Smooth muscle cell (in vitro differentiated cells): ENCODE measurements around the gene SLX1B. TPM values are rescaled to one million over a fixed set of nuclear protein-coding genes. Genes with fewer than 3 reads are reported as not detected.
"Not testable (repeated sequence)": the region's sequence is repeated elsewhere in the genome, so short reads cannot be mapped to it uniquely, and the experiment has no call there.

Experiments
- DNase-seq: peaks from one replicate; lab custom pipeline; 2025; ENCODE audit not compliant: unreplicated experiment; lab: John Stamatoyannopoulos, UW
- H2AFZ ChIP-seq: fragments of 200-600 bp; sonication (generic); 2 replicates; pipeline ENCODE4 v1.6.0; 2016; ENCODE audit warnings: antibody characterized with exemption, low read depth, mild to moderate bottlenecking
- H3F3A ChIP-seq: fragments of 200-600 bp; sonication (generic); 2 replicates; pipeline ENCODE4 v1.6.0; 2017; ENCODE audit warnings: antibody characterized with exemption, low read depth
- H3K27ac ChIP-seq: fragments of 200-600 bp; sonication (generic); 2 replicates; pipeline ENCODE4 v1.5.1; 2016; ENCODE audit warnings: low read depth, mild to moderate bottlenecking
- H3K27me3 ChIP-seq: fragments of 200-600 bp; sonication (generic); 2 replicates; pipeline ENCODE4 v1.6.1; 2016; ENCODE audit warnings: low read depth, mild to moderate bottlenecking
- H3K36me3 ChIP-seq: fragments of 200-600 bp; sonication (generic); 2 replicates; pipeline ENCODE4 v1.5.1; 2016; ENCODE audit warnings: low read depth
- H3K4me1 ChIP-seq: fragments of 200-600 bp; sonication (generic); 2 replicates; pipeline ENCODE4 v1.5.1; 2016; ENCODE audit warnings: low read depth
- H3K4me2 ChIP-seq: fragments of 200-600 bp; sonication (generic); 2 replicates; pipeline ENCODE4 v1.6.0; 2016; ENCODE audit warnings: mild to moderate bottlenecking
- H3K4me3 ChIP-seq: fragments of 200-600 bp; sonication (generic); 2 replicates; pipeline ENCODE4 v1.5.1; 2016; ENCODE audit warnings: mild to moderate bottlenecking
- H3K79me2 ChIP-seq: fragments of 200-600 bp; sonication (generic); 2 replicates; pipeline ENCODE4 v1.6.0; 2016; ENCODE audit warnings: low read depth, mild to moderate bottlenecking
- H3K9ac ChIP-seq: fragments of 200-600 bp; sonication (generic); 2 replicates; pipeline ENCODE4 v1.6.0; 2016; ENCODE audit warnings: low read depth
- H3K9me3 ChIP-seq: fragments of 200-600 bp; sonication (generic); replicated peaks from 2 replicates; pipeline ENCODE4 v1.5.1; 2016; ENCODE audit warnings: low read depth
- H4K20me1 ChIP-seq: fragments of 200-600 bp; sonication (generic); 2 replicates; pipeline ENCODE4 v1.6.0; 2016; ENCODE audit warnings: low read depth
- WGBS: methylation state at CpG from one replicate; pipeline ENCODE4 v1.1.7; 2016; ENCODE audit warnings: low lambda C conversion rate; 5-methylcytosine and 5-hydroxymethylcytosine counted together
- polyA plus RNA-seq: library from polyadenylated mRNA; unstranded; fragments of >200 nt; fragmentation: Nextera tagmentation; extraction: Ambion mirVana; gene quantifications from 2 replicates; pipeline ENCODE4 v1.2.1, GENCODE V29; 2016
- total RNA-seq: library from RNA; depleted of rRNA; stranded (reverse); fragments of >200 nt; gene quantifications from 2 replicates; pipeline ENCODE4 v1.2.3, GENCODE V29; 2014

Gene SLX1B
- total and polyA plus RNA-seq, 2 experiments from 2014 or later, result 6.5 to 17.3 TPM

DNA sequence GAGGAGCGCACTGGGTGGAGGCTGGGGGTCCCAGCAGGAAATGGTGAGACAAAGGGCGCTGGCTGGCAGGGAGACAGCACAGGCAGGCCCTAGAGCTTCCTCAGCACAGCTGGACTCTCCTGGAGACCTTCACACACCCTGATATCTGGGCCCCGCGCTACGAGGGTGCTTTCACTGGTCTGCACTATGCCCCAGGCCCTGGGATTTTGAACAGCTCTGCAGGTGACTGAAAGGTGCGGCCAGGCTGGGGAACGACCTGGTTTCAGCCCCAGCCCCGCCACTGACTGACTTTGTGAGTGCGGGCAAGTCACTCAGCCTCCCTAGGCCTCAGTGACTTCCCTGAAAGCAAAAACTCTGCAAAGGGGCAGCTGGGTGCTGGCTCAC lies 6.3 kb downstream of the SLX1B start:
- not testable (repeated sequence) for H3F3A ChIP-seq, H3K9ac ChIP-seq, H2AFZ ChIP-seq, DNase-seq, H3K4me3 ChIP-seq, H3K36me3 ChIP-seq, H3K27me3 ChIP-seq, H3K27ac ChIP-seq, H3K4me2 ChIP-seq, H3K79me2 ChIP-seq, H3K4me1 ChIP-seq, H4K20me1 ChIP-seq, H3K9me3 ChIP-seq
- no CpG with 5 or more reads among the region's 9 CpGs for WGBS

DNA sequence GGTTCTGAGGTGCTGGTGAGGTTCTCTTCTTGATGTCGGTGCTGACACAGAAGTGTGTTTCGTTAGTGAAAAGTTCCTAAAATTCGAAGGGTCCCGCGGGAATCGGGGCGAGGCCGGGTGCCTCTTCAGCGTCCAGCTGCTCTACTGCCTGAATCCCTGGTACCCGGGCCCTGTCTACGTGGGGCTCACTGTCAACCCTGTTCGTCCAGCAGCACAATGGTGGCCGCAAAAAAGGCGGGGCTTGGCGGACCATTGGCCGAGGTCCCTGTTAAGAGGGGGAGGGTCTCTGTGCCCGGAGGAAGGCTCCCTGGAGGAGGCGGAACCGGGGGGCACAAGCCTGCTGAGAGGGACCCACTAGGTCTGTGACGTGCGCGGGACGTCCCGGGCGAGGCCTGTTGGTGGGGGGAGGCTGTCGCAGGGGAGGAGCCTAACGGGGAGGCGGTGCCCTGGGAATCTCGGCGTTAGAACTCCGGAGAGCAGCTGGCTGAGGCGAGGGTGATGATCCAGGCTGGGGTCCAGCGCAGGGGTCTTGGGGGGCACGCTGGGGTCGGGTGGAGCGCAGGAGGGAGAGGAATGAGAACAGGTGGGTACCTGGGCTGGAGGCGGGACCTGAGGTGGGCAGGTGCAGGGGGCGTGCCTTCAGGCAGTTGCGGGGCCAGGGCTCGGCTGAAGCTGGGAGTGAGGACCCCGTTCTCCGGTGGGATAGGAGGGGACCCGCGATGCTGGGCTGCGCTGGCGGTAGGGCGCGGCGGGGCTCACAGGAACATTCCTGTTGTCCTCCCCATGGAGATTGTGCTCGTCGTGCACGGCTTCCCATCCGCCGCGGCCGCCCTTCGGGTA lies 11.9 kb downstream of the SLX1B start:
- H3K27ac ChIP-seq, H3K4me2 ChIP-seq, H3K79me2 ChIP-seq, H3K9me3 ChIP-seq, H3K4me3 ChIP-seq, H3F3A ChIP-seq, H3K4me1 ChIP-seq, DNase-seq, H3K27me3 ChIP-seq, H3K9ac ChIP-seq, H2AFZ ChIP-seq, H4K20me1 ChIP-seq, H3K36me3 ChIP-seq: not testable (repeated sequence)
- WGBS, result no CpG with 5 or more reads among the region's 57 CpGs

DNA sequence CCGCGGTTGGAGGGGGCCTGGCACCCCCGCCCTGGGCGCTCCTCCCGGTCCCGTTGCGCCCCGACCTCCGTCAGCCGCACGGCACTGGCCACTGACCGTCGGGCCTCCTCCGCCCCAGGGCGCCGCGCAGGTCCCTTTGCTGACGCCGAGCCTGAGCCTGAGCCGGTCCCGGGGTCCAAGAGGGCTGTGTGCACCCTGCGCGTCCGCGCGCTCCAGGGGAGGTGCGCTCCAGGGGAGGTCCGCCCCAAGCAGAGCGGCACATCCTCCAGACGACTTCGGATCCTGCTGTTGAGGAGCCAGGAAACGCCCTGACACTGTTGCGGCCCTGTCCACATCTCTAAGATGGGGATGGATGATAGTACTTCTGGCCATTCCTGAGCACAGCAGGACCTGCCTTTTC lies 12.6 kb downstream of the SLX1B start:
- not testable (repeated sequence) for H3K79me2 ChIP-seq, H3K9ac ChIP-seq, DNase-seq, H4K20me1 ChIP-seq, H3K4me2 ChIP-seq, H3K27me3 ChIP-seq, H2AFZ ChIP-seq, H3K4me3 ChIP-seq, H3K27ac ChIP-seq, H3K36me3 ChIP-seq, H3K4me1 ChIP-seq, H3K9me3 ChIP-seq, H3F3A ChIP-seq
- whole genome bisulfite sequencing, result no CpG with 5 or more reads among the region's 33 CpGs

DNA sequence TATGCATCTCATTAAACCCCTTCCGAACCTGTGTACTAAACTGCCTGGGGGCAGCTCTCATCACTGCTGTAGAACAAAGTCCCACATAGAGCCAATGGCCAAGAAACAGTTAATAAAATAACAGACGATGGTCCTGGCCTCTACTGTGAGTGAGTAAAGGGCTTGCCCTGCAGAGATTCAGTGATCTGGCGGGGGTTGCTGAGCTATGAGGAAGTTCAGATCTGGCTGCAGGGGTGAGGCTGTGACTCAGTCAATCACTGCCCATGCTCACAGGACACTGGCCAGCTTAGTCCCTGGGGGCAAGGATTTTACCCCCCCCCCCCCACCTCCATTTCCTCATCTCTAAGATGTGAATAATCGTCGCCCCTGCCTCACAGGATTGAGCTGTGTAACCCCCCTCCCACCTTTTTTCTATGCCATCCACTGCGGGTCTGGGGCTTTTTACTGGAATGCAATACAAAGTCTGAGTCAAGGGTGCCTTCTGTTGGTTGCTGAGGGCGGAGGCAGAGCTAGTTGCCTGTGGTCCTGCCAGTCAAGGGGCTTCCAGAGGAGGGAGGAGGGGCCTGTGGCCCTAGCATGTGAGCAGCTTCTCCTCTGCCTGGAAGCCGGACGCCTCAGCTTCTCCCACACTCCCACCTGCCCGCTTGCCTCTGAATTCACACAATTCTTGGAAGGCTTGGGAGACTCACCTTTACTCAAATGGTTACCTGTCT lies 13.5 kb downstream of the SLX1B start:
- H3K79me2 ChIP-seq, H3K4me1 ChIP-seq, H3F3A ChIP-seq, H3K36me3 ChIP-seq, H4K20me1 ChIP-seq, H3K27ac ChIP-seq, H3K4me2 ChIP-seq, H2AFZ ChIP-seq, H3K9me3 ChIP-seq, DNase-seq, H3K27me3 ChIP-seq, H3K4me3 ChIP-seq, H3K9ac ChIP-seq: not testable (repeated sequence)
- WGBS, result no CpG with 5 or more reads among the region's 10 CpGs

DNA sequence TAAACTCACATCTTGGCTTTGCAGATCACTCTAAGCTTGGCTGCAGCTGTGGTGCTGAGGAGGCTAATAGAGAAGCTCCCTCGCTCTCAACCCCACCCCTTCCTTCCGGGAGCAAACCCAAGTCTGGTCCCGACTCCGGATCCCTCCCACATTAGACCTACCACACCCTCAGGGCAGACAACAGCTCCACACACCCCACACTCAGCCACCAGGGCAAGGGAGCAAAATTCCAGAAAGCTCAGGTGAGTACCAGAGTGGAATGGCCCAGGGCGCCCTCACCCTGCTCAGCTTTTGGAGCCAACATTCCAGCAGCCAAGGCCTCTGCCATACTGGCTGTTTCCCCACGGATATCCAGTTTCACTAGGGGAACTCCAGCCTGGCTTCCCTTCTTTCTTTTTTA lies 15.3 kb downstream of the SLX1B start:
- H3K36me3 ChIP-seq, H3K4me2 ChIP-seq, H3K27me3 ChIP-seq, H3K4me3 ChIP-seq, H3K4me1 ChIP-seq, H3K9me3 ChIP-seq, H3K9ac ChIP-seq, H3F3A ChIP-seq, H2AFZ ChIP-seq, H4K20me1 ChIP-seq, DNase-seq, H3K27ac ChIP-seq, H3K79me2 ChIP-seq: not testable (repeated sequence)
- WGBS, result 75% methylated on average over 6 of the region's 6 CpGs

DNA sequence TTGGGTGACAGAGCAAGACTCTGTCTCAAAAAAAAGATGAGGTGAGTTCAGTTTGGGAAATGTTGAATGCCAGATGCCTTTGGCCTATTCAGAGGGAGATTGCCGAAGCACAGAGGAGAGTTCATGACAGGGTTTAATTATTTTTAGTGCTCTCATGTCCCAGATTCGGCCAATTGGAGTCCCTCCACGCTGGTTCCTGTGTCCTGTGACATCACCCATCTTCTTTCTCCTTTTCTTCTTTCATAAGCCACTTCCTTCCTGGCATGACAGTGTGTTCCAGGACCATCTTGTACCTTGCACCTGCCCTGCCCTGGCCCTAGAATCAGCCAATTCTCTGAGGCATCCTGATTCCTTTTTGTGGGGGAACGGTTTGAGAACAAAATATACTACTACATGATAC lies 17.7 kb downstream of the SLX1B start:
- not testable (repeated sequence) for H2AFZ ChIP-seq
- no CpG with 5 or more reads among the region's 4 CpGs for WGBS

DNA sequence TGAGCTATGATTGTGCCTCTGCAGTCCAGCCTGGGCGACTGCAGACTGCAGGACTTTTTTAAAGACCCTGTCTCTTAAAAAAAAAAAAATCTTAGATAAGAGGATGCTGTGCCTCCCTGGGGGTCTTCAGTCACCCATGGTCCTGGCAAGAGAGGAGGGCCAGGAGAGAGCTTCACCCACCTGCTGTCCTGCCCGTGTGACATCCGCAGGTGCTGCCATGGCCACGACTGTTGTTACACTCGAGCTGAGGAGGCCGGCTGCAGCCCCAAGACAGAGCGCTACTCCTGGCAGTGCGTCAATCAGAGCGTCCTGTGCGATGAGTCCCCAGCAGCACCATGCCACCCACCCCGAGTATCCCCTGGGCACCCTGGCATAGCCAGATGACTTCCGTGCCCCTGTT lies 27.9 kb downstream of the SLX1B start:
- DNase-seq, H3K9ac ChIP-seq, H3K79me2 ChIP-seq, H2AFZ ChIP-seq, H3K36me3 ChIP-seq, H3K27me3 ChIP-seq, H3K4me2 ChIP-seq, H4K20me1 ChIP-seq, H3K27ac ChIP-seq, H3F3A ChIP-seq, H3K4me3 ChIP-seq, H3K4me1 ChIP-seq, H3K9me3 ChIP-seq: not testable (repeated sequence)
- 93% methylated on average over 5 of the region's 12 CpGs for WGBS

More for the DNA sequence above, 17.7 kb downstream of the SLX1B start:
- not testable (repeated sequence) for H3K36me3 ChIP-seq, H3K4me2 ChIP-seq, H3K27ac ChIP-seq, H3K9me3 ChIP-seq, H3K4me3 ChIP-seq, DNase-seq, H3K4me1 ChIP-seq, H3K9ac ChIP-seq, H3F3A ChIP-seq, H3K79me2 ChIP-seq, H3K27me3 ChIP-seq, H4K20me1 ChIP-seq

DNA sequence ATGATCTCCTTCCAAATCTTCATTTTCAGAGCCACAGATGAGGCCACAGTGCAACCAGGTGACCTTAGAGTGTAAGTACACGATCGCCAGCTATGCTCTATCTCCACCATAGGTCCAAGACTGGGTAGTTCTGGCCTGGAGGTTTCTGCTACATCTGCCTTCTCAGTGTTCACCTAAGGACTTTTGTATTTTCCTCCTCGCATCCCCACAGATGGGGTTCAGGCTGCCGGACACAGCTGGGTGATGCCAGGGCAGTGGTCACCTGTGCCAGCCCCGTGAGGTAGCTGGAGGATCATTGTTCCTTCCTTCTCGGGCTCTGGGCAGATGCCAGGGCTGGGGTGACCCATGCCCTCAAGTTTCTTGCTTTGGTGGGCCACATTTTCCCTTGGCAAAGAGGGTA lies 52.0 kb downstream of the SLX1B start, which contains the start of gene NPIPB12:
NPIPB12 (minus strand) TSS at position 101 of the 400 bp plus-strand sequence.
- H3K9me3 ChIP-seq, H4K20me1 ChIP-seq, H3K4me1 ChIP-seq, H3K27me3 ChIP-seq, H3K4me2 ChIP-seq, H3K36me3 ChIP-seq, DNase-seq, H3F3A ChIP-seq, H3K79me2 ChIP-seq, H2AFZ ChIP-seq, H3K4me3 ChIP-seq, H3K9ac ChIP-seq, H3K27ac ChIP-seq: not testable (repeated sequence)
- no CpG with 5 or more reads among the region's 6 CpGs for WGBS
